ENCODE measurements around the gene ZC3H12D.

The ZC3H12D gene

GRCh38 chr6:149435919-149436586 is 48.8 kb downstream of the ZC3H12D start:
- Histone ChIP-seq H2AFZ (ENCODE audit: low read length) (no peak overlapping the region), H3F3A (ENCODE audit: insufficient read depth, low read length) (no peaks in the 10 kb centered on the region), H3K79me2 (ENCODE audit: insufficient read depth, low read length) (no peaks in the 10 kb centered on the region), H3K4me3 (ENCODE audit: low read depth, low read length, poor library complexity, severe bottlenecking) (no peak overlapping the region), H3K9me2 (ENCODE audit: low read depth, low read length) (no peaks in the 10 kb centered on the region), H3K36me3 (ENCODE audit: insufficient read depth, low read length) (no peaks in the 10 kb centered on the region), H4K20me1 (ENCODE audit: insufficient read depth, low read length) (no peaks in the 10 kb centered on the region), H3K27me3 (ENCODE audit: insufficient read depth, low read length) (no peaks in the 10 kb centered on the region), H3K9ac (ENCODE audit: low read length) (no peak overlapping the region), H3K4me2 (ENCODE audit: low read length) (no peak overlapping the region), H3K9me3 (ENCODE audit: low read length) (no peaks in the 10 kb centered on the region), H3K27ac (ENCODE audit: low read depth, low read length, poor library complexity, severe bottlenecking) (no peak overlapping the region), H3K4me1 (ENCODE audit: insufficient read depth, low read length, severe bottlenecking) (no peaks in the 10 kb centered on the region)
- TF ChIP-seq, protein P1, sequence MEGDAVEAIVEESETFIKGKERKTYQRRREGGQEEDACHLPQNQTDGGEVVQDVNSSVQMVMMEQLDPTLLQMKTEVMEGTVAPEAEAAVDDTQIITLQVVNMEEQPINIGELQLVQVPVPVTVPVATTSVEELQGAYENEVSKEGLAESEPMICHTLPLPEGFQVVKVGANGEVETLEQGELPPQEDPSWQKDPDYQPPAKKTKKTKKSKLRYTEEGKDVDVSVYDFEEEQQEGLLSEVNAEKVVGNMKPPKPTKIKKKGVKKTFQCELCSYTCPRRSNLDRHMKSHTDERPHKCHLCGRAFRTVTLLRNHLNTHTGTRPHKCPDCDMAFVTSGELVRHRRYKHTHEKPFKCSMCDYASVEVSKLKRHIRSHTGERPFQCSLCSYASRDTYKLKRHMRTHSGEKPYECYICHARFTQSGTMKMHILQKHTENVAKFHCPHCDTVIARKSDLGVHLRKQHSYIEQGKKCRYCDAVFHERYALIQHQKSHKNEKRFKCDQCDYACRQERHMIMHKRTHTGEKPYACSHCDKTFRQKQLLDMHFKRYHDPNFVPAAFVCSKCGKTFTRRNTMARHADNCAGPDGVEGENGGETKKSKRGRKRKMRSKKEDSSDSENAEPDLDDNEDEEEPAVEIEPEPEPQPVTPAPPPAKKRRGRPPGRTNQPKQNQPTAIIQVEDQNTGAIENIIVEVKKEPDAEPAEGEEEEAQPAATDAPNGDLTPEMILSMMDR (IDR thresholded peaks at IDR 0.05; ENCODE audit: low read length) = no peak
- no peak for TF ChIP-seq EZH2 (IDR thresholded peaks at IDR 0.05; ENCODE audit: borderline replicate concordance, low read length)

- H3K4me3 ChIP-seq (ENCODE audit: low read depth, low read length, poor library complexity, severe bottlenecking) = no peak overlapping the region
- no peak overlapping the region for H3K4me2 ChIP-seq (ENCODE audit: low read length)
- H3F3A ChIP-seq (ENCODE audit: insufficient read depth, low read length) = no peaks in the 10 kb centered on the region
- no peak overlapping the region for H3K27ac ChIP-seq (ENCODE audit: low read depth, low read length, poor library complexity, severe bottlenecking)
- no peak for TF ChIP-seq EZH2 (IDR thresholded peaks at IDR 0.05; ENCODE audit: borderline replicate concordance, low read length)
- TF ChIP-seq, protein P1 (IDR thresholded peaks at IDR 0.05; ENCODE audit: low read length) = no peak
- H3K9me3 ChIP-seq (ENCODE audit: low read length) = no peaks in the 10 kb centered on the region
- no peak overlapping the region for H3K9ac ChIP-seq (ENCODE audit: low read length)
- no peaks in the 10 kb centered on the region for H3K9me2 ChIP-seq (ENCODE audit: low read depth, low read length)
- no peaks in the 10 kb centered on the region for H4K20me1 ChIP-seq (ENCODE audit: insufficient read depth, low read length)
- H2AFZ ChIP-seq (ENCODE audit: low read length) = no peak overlapping the region
- H3K4me1 ChIP-seq (ENCODE audit: insufficient read depth, low read length, severe bottlenecking) = no peaks in the 10 kb centered on the region
- H3K27me3 ChIP-seq (ENCODE audit: insufficient read depth, low read length) = no peaks in the 10 kb centered on the region
- no peaks in the 10 kb centered on the region for H3K36me3 ChIP-seq (ENCODE audit: insufficient read depth, low read length)
- H3K79me2 ChIP-seq (ENCODE audit: insufficient read depth, low read length) = no peaks in the 10 kb centered on the region
Observed at GRCh38 chr6:149433881-149434280, 50.9 kb downstream of the ZC3H12D start.

DNA sequence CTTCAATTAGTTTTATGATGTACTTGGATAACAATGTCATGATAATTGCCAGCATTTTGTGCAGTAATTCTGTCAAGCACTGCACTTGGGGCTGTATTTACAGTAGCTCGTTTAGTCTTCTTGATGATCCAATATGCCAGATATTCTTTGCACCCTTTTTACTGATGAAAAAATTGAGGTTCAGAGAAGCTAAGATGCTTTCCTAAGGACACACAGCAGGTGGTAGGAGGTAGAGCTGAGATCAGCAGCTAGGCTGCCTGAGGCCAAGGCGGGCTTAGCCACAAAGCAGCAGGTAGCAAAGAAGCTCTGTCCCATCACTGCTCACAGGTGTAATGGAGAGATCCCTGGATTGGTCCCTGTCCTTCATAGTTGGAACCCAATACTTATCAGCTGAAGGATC is 51.4 kb downstream of the ZC3H12D start:
- Histone ChIP-seq H3F3A (ENCODE audit: insufficient read depth, low read length) (no peaks in the 10 kb centered on the region), H3K9ac (ENCODE audit: low read length) (no peak overlapping the region), H3K9me3 (ENCODE audit: low read length) (no peaks in the 10 kb centered on the region), H3K4me3 (ENCODE audit: low read depth, low read length, poor library complexity, severe bottlenecking) (no peak overlapping the region), H3K9me2 (ENCODE audit: low read depth, low read length) (no peaks in the 10 kb centered on the region), H3K4me2 (ENCODE audit: low read length) (no peak overlapping the region), H3K4me1 (ENCODE audit: insufficient read depth, low read length, severe bottlenecking) (no peaks in the 10 kb centered on the region), H2AFZ (ENCODE audit: low read length) (no peak overlapping the region), H3K27me3 (ENCODE audit: insufficient read depth, low read length) (no peaks in the 10 kb centered on the region), H3K79me2 (ENCODE audit: insufficient read depth, low read length) (no peaks in the 10 kb centered on the region), H3K27ac (ENCODE audit: low read depth, low read length, poor library complexity, severe bottlenecking) (no peak overlapping the region), H4K20me1 (ENCODE audit: insufficient read depth, low read length) (no peaks in the 10 kb centered on the region), H3K36me3 (ENCODE audit: insufficient read depth, low read length) (no peaks in the 10 kb centered on the region)
- TF ChIP-seq, protein P1 (IDR thresholded peaks at IDR 0.05; ENCODE audit: low read length) = no peak
- TF ChIP-seq EZH2 (IDR thresholded peaks at IDR 0.05; ENCODE audit: borderline replicate concordance, low read length) = no peak

Data from OCI-LY1 (cell line).